ENCODE data around the gene PRICKLE2.
"Not testable (repeated sequence)": the region's sequence is repeated elsewhere in the genome, so short reads cannot be mapped to it uniquely, and the experiment has no call there.

Gene PRICKLE2

DNA sequence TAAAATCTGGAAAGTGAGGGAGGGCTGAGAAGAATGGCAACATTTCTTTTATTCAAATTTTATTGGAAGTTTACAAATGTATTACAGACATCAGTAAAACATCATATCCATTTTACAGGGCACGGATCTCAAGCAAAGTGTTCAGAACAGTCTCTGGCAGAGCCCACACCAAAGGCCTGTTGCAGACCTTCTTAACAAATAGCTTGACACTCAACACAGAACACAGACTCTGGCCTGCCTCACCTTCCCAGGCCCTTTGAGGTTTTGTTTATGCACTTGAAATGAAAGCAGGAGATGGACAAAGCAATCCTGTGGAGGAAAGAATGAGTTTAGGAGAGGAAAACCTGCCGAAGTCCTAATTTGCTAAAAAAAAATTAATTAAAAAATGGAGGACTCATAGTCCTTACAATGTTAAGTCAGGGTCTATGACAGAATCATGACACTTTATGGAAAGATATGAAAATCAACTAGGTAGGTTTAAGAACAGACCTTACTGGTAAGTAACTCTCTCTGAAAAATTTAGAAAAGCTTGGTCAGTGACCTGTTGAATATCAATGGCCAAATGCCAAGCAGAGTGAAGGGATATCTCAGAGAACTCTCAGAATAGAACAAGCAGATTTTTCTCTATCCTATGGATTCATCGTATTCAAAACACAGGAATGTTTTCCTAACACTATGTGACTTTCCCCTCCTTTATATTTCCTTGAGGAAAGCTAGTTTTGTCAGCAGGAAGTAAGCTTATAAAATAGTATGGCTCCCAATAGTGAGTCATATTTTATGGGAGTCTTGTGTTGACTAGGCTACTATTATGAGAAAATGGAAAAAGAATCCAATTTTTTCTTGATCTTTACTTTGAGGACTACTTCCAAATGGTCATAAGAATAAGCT lies 131.2 kb downstream of the PRICKLE2 start:
- no peak for DNase-seq

DNA sequence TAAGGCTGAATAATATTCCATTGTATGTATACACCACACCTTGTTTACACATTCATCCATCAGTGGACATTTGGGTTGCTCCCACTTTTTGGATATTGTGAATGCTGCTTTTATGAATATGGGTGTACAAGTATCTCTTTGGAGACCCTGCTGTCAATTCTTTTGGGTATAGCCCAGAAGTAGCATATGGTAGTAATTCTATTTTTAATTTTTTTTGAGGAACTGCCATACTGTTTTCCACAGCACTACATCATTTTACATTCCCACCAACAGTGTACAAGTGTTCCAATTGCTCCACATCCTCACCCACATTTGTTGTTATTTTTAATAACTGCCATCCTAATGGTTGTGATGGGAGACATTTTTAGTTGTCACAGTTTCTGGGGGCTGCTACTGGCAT lies 132.1 kb downstream of the PRICKLE2 start:
- no peak for DNase-seq

DNA sequence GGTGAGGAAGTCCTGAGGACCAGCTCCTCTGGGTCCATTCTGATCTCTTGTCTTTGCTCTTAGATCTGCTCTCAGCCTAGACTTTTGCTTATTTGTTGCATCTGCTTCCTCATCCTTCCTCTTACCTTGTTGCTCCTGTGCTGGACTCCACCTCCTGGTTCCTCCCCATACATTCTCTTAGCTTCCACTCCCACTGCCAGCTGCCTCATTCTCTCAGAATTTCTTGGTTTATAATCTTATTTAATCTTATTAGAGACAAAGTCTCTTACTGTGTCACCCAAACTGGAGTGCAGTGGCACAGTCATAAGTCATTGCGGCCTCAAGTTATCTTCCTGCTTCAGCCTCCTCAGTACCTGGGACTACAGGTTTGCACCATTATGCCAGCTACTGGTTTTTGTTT lies 133.8 kb downstream of the PRICKLE2 start:
- DNase-seq, result no peak

DNA sequence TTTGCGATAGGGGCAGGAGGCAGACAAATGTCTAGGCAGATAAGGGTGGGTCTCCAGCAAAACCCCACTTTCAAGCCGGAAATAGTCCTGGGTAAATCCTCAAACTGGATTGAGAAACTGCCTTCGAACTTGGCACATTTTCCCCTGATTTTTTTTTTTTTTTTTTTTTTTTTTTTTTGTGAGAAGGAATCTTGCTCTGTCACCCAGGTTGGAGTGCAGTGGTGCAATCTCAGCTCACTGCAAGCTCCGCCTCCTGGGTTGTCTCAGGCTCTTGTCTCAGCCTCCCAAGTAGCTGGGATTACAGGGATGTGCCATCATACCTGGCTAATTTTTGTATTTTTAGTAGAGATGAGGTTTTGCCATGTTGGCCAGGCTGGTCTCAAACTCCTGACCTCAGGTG lies 135.9 kb downstream of the PRICKLE2 start:
- DNase-seq, result not testable (repeated sequence)

DNA sequence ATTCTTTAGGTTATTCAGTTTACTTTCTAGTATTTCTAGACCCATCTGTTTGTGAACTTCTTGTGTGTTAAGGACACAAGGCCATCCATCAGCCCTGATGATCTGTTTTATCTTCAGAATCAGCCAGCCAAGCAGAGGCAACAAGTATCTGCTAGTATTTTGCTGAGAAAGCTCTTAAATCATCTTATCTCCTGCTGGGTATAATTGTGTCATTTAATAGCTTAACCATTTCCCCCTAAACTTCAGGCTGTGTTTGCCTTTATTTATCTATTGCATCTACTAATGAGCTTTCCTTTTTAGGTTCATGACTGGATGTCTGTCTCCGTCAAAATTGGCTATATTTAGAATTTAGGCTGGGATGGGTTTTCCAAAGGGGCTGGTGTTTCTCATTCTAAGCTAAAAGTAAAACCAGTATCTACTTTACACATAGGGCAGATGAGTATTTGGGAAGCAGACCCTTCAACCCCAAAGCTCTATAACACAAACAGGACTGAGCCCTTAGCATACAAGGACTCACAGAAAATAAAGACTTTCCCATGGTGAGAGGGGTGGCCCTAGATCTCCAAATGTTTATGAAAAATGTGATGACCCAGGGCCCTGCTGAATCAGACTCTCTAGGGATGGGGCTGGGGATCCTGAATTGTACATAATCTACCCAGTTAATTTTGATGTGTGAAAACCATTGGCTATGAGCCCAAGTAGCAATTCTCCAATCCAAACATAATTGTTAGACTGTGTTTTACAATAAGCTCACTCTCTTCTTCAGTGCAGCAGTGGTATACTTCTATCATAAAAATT lies 136.7 kb downstream of the PRICKLE2 start:
- DNase-seq, result no peak

DNA sequence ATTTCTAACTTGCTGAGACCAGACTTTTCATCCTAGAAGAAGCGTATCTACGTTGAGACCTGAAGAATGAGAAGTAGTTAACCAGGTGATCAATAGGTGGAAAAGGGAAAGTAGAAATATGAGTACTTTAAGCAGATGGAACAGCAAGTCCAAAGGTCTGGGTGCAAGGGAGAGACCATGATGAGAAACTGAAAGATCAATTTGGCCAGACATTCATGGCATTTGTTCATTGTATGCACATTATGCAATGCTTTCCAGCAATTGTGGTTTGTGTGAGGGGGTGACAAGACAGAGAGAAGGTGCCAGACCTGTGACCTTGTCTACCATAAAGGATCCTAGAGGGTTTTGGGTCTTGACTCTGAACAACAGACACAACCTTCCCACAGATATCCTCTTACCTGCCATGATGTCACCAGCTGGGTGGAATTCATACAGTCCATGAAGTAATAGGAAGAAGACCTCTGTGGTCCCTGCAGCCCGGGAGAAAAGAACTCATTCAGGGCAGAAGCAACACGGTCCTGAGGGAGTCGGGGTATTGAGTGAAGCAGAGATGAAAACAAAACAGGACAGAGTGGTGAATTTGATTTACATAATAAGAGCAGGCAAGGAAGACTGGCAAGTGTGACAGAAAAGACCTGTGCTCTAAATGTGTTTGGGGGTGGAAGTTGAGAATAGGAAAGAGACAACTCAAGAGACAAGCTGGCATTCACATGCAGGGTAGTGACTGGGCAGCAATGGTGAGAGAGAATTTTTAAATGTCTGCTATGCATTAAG lies 138.6 kb downstream of the PRICKLE2 start:
- DNase-seq, result no peak

DNA sequence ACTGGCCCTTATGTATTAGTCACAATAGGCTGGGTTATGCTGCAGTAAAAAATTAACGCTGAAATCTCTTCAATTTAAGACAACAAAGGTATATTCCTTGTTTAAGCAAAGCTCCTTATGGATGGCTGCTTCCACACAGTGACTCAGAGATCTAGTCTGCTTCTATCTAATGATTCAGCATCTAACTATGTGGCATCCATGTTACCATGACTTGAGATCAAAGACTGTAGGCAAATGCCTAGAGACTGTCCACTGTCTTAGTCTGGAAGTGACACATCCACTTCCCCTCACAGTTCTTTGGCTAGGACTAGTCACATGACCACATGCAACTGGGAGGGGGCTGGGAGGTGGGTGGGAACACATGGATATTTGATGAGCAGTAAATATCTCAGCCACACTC lies 140.6 kb downstream of the PRICKLE2 start:
- no peak for DNase-seq

DNA sequence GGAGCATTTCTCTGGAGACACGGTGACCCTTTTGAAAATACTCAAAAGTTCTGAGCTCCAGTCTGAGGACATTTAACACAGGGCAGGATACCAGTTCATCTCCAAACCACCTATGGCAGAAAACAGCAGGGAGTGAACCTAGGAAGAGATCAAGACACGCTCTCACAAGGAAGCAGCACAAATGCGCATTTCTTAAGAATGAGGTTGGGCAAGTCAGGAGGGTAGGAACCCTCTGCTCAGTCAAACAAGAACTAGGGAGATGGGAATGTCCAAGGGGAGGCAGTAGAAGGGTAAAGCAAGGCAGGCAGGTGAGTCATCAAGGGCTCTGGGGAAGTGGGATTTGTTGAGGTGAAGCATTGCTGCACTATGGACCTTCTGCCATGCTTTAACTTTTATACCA lies 141.7 kb downstream of the PRICKLE2 start:
- DNase-seq, result no peak

DNA sequence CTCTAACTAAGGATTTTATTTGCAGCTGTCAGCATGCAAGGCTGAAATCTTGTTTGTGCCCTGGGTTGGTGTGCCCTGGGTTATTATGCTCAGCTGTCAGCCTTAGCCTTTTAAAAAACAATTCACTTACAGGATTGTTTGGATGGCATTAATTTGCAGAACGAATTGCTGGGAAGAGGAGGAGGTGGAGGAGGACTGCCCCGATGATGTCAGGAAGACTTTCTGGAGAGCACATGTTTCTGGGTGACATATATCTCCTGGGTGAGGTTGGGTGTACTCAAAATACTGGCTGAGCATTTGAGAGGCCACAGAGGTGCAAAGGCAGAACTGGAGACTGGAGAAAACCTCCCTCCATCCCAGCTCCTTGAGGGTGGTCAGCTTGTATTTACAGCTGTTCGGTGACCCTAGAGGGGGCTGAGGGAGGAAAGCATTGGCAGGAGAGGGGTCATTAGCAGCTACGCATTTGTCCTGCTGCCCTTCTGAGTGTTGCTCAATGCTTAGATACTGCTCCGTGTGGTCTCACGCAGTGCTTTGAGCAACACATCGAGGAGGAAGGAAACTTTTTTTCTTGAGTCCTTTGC lies 142.2 kb downstream of the PRICKLE2 start:
- no peak for DNase-seq

DNA sequence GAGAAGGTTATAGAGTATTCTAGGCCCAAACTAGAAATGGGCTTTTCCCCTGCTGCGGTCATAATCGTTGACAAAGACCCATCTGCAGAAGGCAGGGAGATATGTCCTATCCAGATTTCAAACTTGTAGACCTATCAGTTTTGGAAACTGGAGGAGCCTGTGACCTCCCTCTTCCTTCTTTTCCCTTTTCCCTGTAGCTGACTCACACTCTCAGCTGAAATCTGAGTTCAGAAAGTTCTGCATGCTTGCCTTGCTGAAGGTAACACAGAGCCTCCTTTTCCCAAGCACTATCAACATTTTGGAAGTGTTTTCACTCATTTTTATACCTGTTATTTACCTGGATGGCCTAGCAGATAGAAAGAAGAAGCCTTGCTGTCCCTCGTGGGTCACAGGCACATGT lies 142.9 kb downstream of the PRICKLE2 start:
- no peak for DNase-seq

DNA sequence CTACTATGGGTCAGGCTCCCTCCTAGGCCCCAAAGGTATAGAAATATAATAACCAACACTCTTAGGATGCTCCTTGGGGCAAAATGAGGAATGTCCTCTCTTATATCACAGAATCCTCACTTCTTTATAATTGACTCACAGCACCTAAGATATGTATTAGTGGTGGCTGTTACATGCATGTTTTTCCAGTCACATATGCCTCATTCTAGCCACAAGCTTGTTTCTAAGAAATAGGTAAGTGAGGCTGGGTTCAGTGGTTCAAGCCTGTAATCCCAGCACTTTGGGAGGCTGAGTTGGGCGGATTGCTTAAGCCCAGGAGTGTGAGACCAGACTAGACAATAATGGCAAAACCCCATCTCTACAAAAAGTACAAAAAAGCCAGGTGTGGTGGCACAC lies 144.0 kb downstream of the PRICKLE2 start:
- DNase-seq, result no peak

DNA sequence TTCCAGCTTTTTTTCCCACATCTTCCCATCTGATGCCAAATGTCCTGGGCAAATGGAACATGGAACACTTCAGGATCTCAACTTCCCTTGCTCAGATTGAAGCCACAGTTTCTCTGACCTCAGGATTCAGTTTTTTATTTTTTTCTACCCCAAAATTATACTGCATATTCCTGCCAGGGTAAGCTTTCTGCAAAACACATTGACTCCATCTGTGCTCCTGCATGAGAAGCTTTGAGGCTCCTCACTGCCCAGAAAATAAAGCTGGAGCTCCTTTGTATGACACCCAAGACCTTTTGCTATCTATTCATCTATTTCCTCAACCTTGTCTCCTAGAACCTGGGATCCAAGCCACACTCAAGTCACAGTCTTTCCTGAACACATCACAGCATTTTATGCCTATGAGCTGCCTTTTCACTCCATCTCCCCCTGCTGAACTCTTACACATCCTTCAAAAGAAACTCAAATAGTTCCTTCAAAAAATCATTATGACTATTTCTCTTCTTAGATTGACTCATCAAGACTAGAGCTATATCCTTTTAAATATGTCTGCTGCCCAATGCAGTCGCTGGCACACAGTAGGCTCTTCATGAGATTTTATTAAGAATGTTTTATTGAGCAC lies 144.5 kb downstream of the PRICKLE2 start:
- DNase-seq, result no peak

DNA sequence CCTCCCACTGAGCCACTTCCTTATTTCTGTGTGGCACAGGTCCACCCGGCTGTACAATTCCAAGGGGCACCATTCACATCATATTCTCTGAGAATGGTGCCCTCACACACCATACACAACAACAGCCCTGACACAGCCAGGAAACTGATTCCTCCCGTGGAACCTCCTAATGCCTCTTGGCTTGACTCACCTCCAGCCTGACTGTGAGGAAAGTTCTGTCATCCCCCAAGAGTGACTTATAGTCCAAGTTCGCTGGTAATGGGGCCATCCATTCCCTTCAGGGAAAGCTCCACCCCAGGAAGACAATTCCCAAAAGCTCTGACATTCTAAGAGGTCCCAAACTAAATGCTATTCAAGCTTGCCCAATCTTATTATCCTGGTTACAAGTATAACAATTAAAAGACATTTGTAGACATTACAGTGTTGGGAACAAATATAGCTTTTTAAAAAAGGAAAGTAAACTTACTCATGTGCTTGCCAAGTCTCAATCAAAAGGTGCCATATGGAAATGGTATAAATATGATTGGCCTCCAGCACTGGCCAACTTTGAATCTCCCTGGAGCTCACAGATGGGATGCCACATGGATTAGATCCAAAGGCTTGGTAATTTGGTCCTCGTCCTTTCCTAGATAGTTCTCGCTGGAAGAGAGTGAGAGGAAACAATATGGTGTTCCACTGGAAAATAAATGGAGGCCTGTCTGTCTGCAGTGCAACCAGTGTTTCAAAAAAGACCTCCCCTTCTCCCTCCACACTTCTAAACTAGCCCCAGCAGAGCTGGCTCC lies 145.7 kb downstream of the PRICKLE2 start:
- no peak for DNase-seq

DNA sequence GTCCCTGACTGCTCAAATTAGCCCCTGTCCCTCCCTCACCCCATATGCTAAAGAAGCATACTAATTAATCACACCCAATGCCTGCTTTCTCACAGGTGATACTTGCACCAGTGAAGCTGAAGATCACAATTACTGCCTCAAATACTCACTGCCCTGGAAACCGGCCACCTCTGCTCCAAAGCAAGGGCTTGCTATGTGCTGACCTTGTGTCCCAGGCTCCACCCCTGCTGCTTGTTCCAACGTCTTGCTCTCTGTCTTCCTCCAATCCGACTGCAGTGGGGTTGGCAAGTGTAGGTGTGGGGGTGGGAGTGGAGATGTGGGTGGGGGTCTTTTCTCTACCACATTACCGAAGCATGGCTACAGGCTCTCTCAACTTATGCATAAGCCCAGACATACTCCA lies 146.3 kb downstream of the PRICKLE2 start:
- no peak for DNase-seq

DNA sequence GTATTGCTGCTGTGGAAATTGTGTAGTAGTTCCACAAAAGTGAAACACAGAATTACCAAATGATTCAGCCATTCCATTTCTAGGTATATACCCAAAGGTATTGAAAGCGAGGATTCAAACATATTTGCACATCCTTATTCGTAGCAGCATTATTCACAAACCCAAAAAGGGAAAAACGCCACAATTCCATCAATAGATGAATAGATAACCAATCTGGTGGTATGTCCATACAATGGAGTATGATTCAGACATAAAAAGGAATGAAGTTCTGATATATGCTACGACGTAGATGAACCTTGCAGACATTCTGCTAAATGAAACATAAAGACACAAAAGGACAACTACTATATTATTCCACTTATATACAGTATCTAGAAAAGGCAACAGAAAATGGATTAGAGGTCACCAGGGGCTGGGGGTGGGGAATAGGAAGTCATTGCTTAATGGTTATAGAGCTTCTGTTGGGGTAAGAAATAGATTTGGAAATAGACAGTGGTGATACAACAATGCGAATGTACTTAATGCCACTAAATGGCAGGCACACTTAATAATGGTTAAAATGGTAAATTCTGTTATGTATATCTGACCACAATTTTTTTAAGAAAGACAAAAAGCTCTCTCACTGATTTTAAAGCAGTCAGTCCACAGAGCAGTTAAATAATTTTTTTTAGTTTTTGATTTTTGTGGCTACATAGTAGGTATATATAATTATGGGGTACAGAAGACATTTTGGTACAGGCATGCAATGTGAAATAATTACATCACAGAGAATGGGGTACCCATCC lies 150.2 kb downstream of the PRICKLE2 start:
- no peak for DNase-seq

DNA sequence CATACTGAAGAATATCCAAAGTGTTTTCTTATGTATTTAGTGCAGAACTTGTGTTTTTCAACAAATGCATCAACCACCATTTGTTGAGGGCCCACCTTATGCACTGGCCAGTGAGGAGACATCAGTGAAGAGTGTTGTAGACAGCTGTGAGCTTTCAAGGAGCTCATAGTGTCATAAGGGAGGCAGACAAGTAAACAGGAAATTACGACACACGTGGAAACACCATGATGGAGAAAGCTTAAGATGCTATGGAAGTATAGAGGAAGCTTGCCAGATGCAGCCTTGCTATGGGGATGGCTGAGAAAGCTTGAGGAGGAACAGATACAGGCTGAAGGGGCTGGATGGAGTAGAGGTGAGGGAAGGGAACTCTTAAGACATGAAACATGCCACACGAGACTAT lies 151.2 kb downstream of the PRICKLE2 start:
- no peak for DNase-seq

DNA sequence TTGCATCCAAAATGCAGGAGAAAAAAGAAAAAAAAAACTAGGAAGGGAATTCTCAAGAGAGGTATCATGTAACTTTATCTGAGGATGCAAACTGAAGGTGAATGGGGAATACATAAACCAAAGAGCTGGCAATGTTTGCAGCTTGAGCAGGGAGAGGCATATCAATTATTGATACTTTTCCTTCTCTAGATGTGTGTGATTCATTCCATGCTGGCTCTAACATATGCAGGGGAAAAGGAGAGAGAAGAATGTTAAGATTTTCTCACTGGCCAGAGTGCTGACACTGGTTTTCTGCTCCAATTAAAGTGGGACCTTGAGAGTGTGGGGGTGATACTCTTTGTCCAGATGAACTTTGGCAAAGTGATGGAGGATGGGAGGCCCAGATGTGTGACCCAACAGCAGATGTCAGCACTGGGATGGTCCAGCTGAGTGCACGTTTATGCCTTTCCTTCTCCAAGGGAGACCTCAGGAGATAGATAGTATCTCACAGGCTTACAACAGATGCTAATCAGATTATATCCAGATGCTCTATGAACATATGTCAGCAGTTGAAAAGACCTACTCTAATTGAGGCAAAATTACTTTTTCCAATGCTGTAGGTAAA lies 152.0 kb downstream of the PRICKLE2 start:
- no peak for DNase-seq

DNA sequence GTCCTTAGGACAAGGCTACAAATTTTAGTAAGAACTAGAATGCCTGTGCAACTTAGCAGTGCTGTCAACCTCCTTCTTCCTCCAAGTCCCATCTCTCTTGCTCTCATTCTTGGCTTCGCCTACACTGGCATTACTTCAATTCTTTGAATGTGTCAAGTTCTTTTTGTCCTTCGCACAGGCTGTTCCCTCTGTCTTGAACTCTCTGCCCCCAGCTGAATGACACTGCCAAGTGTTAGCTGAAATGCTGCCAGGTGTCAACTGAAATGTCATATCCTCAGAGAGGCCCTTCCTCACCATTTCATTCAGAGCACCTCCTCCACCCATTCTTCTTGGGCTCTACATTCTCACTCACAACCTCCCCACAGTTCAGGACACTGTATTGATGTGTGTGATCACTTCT lies 153.1 kb downstream of the PRICKLE2 start:
- DNase-seq, result no peak

DNA sequence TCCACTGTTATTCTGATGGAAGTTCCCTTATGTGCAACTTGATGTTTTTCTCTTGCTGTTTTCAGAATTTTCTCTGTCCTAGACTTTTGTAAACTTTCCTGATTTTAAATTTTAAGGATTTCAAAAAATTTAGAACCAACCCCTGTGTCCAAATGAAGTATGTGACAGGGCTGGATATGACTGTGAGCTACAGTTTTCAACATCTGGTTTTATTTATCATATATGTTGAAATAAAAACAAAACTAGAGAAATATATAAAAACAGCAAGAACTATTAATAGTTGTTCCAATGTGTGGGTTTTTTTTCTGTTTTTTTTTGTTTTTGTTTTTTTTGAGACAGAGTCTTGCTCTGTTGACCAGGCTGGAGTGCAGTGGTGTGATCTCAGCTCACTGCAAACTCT lies 154.6 kb downstream of the PRICKLE2 start:
- DNase-seq, result no peak
